H1 (cell line): Measurements from ENCODE around the gene F10. TPM values are rescaled to one million over a fixed set of nuclear protein-coding genes. Genes with fewer than 3 reads are reported as not detected.

Experiments
- CTCF ChIA-PET: fragments of 300-600 bp; sonication (Branson Sonifier 250); formaldehyde crosslinking; loops from one replicate; lab custom pipeline; 2021; ENCODE audit not compliant: partially characterized antibody; lab: Charles Lee
- POLR2A ChIA-PET: fragments of 300-600 bp; sonication (Branson Sonifier 250); formaldehyde crosslinking; loops from one replicate; lab custom pipeline; 2021; ENCODE audit warnings: inconsistent platforms; ENCODE audit not compliant: partially characterized antibody; lab: Charles Lee
- DNase-seq, 2 experiments: peaks; one replicate each; pipeline versions ENCODE4 v3.0.0 to v3.0.0-alpha.2; 2010 to 2022; ENCODE audit warnings: low spot score in 2 of 2, low read depth in 1 of 2, mixed read lengths in 1 of 2
- FAIRE-seq: peaks from 2 replicates; lab custom pipeline; 2011; peaks lifted over from hg19 to GRCh38; lab: Jason Lieb, UNC
- H2AFZ ChIP-seq: 2 replicates; pipeline ENCODE4 v1.8.1; 2012; ENCODE audit warnings: low read length, inconsistent platforms
- H2AK5ac ChIP-seq: 2 replicates; pipeline ENCODE4 v1.6.1; 2013; ENCODE audit warnings: low read depth, low read length
- H2BK120ac ChIP-seq: replicated peaks from 2 replicates; pipeline ENCODE3; 2013; ENCODE audit warnings: low read depth, low read length, inconsistent platforms
- H2BK12ac ChIP-seq: 2 replicates; pipeline ENCODE4 v1.6.1; 2013; ENCODE audit warnings: low read depth, low read length
- H2BK15ac ChIP-seq: 2 replicates; pipeline ENCODE4 v1.6.1; 2013; ENCODE audit warnings: low read length
- H2BK20ac ChIP-seq: 2 replicates; pipeline ENCODE4 v1.6.1; 2013; ENCODE audit warnings: low read length
- H2BK5ac ChIP-seq: 2 replicates; pipeline ENCODE4 v1.6.1; 2013; ENCODE audit warnings: low read depth, low read length
- H3K14ac ChIP-seq: 2 replicates; pipeline ENCODE4 v1.6.1; 2013; ENCODE audit warnings: inconsistent platforms; ENCODE audit not compliant: insufficient read length
- H3K18ac ChIP-seq: 2 replicates; pipeline ENCODE4 v1.6.1; 2013; ENCODE audit warnings: low read length; ENCODE audit errors: extremely low read depth
- H3K23ac ChIP-seq: 2 replicates; pipeline ENCODE4 v1.6.1; 2013; ENCODE audit warnings: inconsistent platforms; ENCODE audit not compliant: insufficient read length
- H3K23me2 ChIP-seq: 2 replicates; pipeline ENCODE4 v1.6.1; 2013; ENCODE audit warnings: low read depth, low read length
- H3K27ac ChIP-seq: 2 replicates; pipeline ENCODE4 v1.6.1; 2011; ENCODE audit warnings: low read depth, low read length, inconsistent platforms
- H3K27me3 ChIP-seq, 4 experiments: replicated peaks in 1 of 4; 1 replicate in 1 of 4; 2 replicates in 3 of 4; pipeline versions ENCODE4 v1.6.1 to v1.8.1; 2011 to 2013; ENCODE audit warnings: low read length in 3 of 4, mild to moderate bottlenecking in 3 of 4, inconsistent platforms in 2 of 4, mixed read lengths in 2 of 4, moderate library complexity in 1 of 4; ENCODE audit not compliant: control insufficient read depth in 3 of 4, insufficient read depth in 3 of 4; ENCODE audit errors: extremely low read depth in 1 of 4
- H3K36me3 ChIP-seq, 4 experiments: 2 replicates each; pipeline versions ENCODE4 v1.6.1 to v1.8.1; 2011 to 2013; ENCODE audit warnings: mild to moderate bottlenecking in 4 of 4, low read length in 3 of 4, moderate library complexity in 2 of 4, control low read depth in 1 of 4, inconsistent platforms in 1 of 4; ENCODE audit not compliant: insufficient read depth in 4 of 4, control insufficient read depth in 2 of 4
- H3K4ac ChIP-seq: replicated peaks from 2 replicates; pipeline ENCODE3; 2013; ENCODE audit warnings: low read length, low read depth, mixed read lengths, inconsistent platforms; ENCODE audit not compliant: insufficient read length
- H3K4me1 ChIP-seq, 4 experiments: replicated peaks in 1 of 4; 1 replicate in 1 of 4; 2 replicates in 3 of 4; pipeline versions ENCODE4 v1.6.1 to v1.8.1; 2011 to 2013; ENCODE audit warnings: low read length in 3 of 4, inconsistent platforms in 2 of 4, mixed read lengths in 1 of 4; ENCODE audit not compliant: insufficient read depth in 4 of 4, control insufficient read depth in 3 of 4
- H3K4me2 ChIP-seq, 2 experiments: 2 replicates each; pipeline versions ENCODE4 v1.6.1 to v1.8.1; 2011 to 2013; ENCODE audit warnings: low read depth in 2 of 2, low read length in 2 of 2, control low read depth in 1 of 2, inconsistent platforms in 1 of 2, mild to moderate bottlenecking in 1 of 2; ENCODE audit not compliant: insufficient read depth in 1 of 2
- H3K4me3 ChIP-seq, 4 experiments: fragments of 200-600, 300-600 bp in 1 of 4; sonication (generic), shearing (Covaris generic), sonication (Bioruptor Twin) in 1 of 4; 2 replicates each; pipeline versions ENCODE4 v1.5.1 to v1.8.1; 2011 to 2016; ENCODE audit warnings: low read length in 4 of 4, low read depth in 3 of 4, control low read depth in 2 of 4, inconsistent platforms in 2 of 4, mild to moderate bottlenecking in 2 of 4, mixed read lengths in 1 of 4, moderate library complexity in 1 of 4; ENCODE audit not compliant: insufficient read depth in 2 of 4; ENCODE audit errors: extremely low read depth in 1 of 4
- H3K56ac ChIP-seq: replicated peaks from 2 replicates; pipeline ENCODE3; 2013; ENCODE audit warnings: low read depth, mild to moderate bottlenecking, mixed read lengths, low read length, inconsistent platforms; ENCODE audit not compliant: insufficient read length
- H3K79me1 ChIP-seq: 2 replicates; pipeline ENCODE4 v1.6.1; 2013; ENCODE audit warnings: low read depth, low read length, control low read depth
- H3K79me2 ChIP-seq, 2 experiments: 2 replicates each; pipeline versions ENCODE4 v1.6.1 to v1.8.1; 2012 to 2013; ENCODE audit warnings: low read length in 2 of 2, mild to moderate bottlenecking in 2 of 2, inconsistent platforms in 1 of 2; ENCODE audit not compliant: insufficient read depth in 2 of 2, control insufficient read depth in 1 of 2
- H3K9ac ChIP-seq, 4 experiments: replicated peaks in 1 of 4; 1 replicate in 1 of 4; 2 replicates in 3 of 4; pipeline versions ENCODE4 v1.6.1 to v1.8.1; 2011 to 2013; ENCODE audit warnings: low read depth in 3 of 4, low read length in 3 of 4, control low read depth in 2 of 4, mild to moderate bottlenecking in 2 of 4, moderate library complexity in 2 of 4, inconsistent platforms in 1 of 4; ENCODE audit errors: extremely low read depth in 1 of 4
- H3K9me3 ChIP-seq, 2 experiments: 2 replicates each; pipeline versions ENCODE4 v1.6.1 to v1.8.1; 2012 to 2013; ENCODE audit warnings: mild to moderate bottlenecking in 2 of 2, moderate library complexity in 2 of 2, control low read depth in 1 of 2, inconsistent platforms in 1 of 2, low read depth in 1 of 2, low read length in 1 of 2, mixed read lengths in 1 of 2; ENCODE audit not compliant: insufficient read depth in 2 of 2
- H4K20me1 ChIP-seq, 2 experiments: replicated peaks in 1 of 2; 2 replicates each; pipeline versions ENCODE3 to v1.8.1; 2011 to 2013; ENCODE audit warnings: inconsistent platforms in 2 of 2, low read length in 2 of 2, mild to moderate bottlenecking in 1 of 2; ENCODE audit not compliant: insufficient read depth in 2 of 2, control insufficient read depth in 1 of 2
- H4K5ac ChIP-seq: 2 replicates; pipeline ENCODE4 v1.6.1; 2013; ENCODE audit warnings: low read length, low read depth, mixed read lengths, inconsistent platforms; ENCODE audit not compliant: insufficient read length
- H4K8ac ChIP-seq: 2 replicates; pipeline ENCODE4 v1.8.0; 2013; ENCODE audit warnings: mild to moderate bottlenecking, moderate library complexity, low read length, inconsistent platforms; ENCODE audit not compliant: insufficient read depth; ENCODE audit errors: extremely low read depth
- H4K91ac ChIP-seq: replicated peaks from 2 replicates; pipeline ENCODE3; 2013; ENCODE audit warnings: low read length, mixed read lengths, inconsistent platforms; ENCODE audit not compliant: insufficient read length
- POU5F1 ChIP-seq: IDR thresholded peaks from 2 replicates; pipeline ENCODE4 v1.6.1; 2011; ENCODE audit warnings: low read depth, mild to moderate bottlenecking, low read length, moderate library complexity
- SIX5 ChIP-seq: IDR thresholded peaks from 2 replicates; pipeline ENCODE4 v1.6.1; 2011; ENCODE audit warnings: mild to moderate bottlenecking, low read depth, low read length
- SP4 ChIP-seq: IDR thresholded peaks from 2 replicates; pipeline ENCODE4 v1.6.1; 2012; ENCODE audit warnings: low read length, inconsistent platforms
- TEAD4 ChIP-seq: IDR thresholded peaks from 2 replicates; pipeline ENCODE4 v1.6.1; 2012; ENCODE audit warnings: low read depth, low read length, inconsistent platforms, mixed read lengths
- WGBS, 2 experiments: shearing (Covaris generic) in 1 of 2; methylation state at CpG; one replicate each; pipeline versions ENCODE4 v1.1.6 to v1.1.7; 2013 to 2015; ENCODE audit warnings: low lambda C conversion rate in 2 of 2, mixed read lengths in 2 of 2, inconsistent platforms in 1 of 2, low coverage in 1 of 2, missing lambda C conversion rate in 1 of 2; ENCODE audit not compliant: insufficient replicate concordance in 2 of 2, insufficient coverage in 1 of 2, insufficient read length in 1 of 2; ENCODE audit errors: extremely low coverage in 1 of 2, missing lambda C conversion rate in 1 of 2; 5-methylcytosine and 5-hydroxymethylcytosine counted together
- polyA plus RNA-seq, 7 experiments: library from polyadenylated mRNA; depleted of rRNA in 3 of 7; stranded (reverse) in 5 of 7; unstranded in 2 of 7; fragments of >200 nt in 5 of 7; fragments of 200-250 nt in 2 of 7; gene quantifications; 1 replicate in 5 of 7; 2 replicates in 1 of 7; 4 replicates in 1 of 7; pipeline versions ENCODE4 v1.2.1 to v1.2.3, GENCODE V29; 2011 to 2013; ENCODE audit warnings: missing spikeins in 2 of 7, mixed read lengths in 2 of 7
- total RNA-seq: library from RNA; stranded (reverse); fragmentation: NEBNext Ultra II Directional; extraction: Animal tissue kit (Norgen Biotek cat#: 25700); gene quantifications from 2 replicates; pipeline ENCODE4 v1.2.1, GENCODE V29; 2021

The F10 gene
- total and polyA plus RNA-seq, 2 of the 8 experiments (the other 6 are each of a cell fraction or from before 2014, with no cell fraction given), result 2.0 to 4.2 TPM

- Histone ChIP-seq H3K27ac (no peak overlapping the region), H2AFZ (no peak overlapping the region), H4K5ac (no peak overlapping the region), H2BK5ac (no peak overlapping the region), H3K27me3 (no peaks in the 10 kb centered on the region), H3K23ac (no peak overlapping the region), H2AK5ac (no peak overlapping the region), H2BK20ac (no peak overlapping the region), H2BK12ac (0 out of 2 replicates have a peak overlapping the region, but pooled peaks have one; percentile 50), H3K56ac (no peak overlapping the region), H3K9me3 (no peaks in the 10 kb centered on the region), H3K79me2 (no peaks in the 10 kb centered on the region), H3K9ac (no peak overlapping the region), H3K4me3 (no peak overlapping the region), H4K20me1 (no peaks in the 10 kb centered on the region), H3K23me2 (no peaks in the 10 kb centered on the region), H3K79me1 (no peaks in the 10 kb centered on the region), H3K4ac (no peak overlapping the region), H3K4me1 (no peaks in the 10 kb centered on the region; a peak in 1 of 7 replicates), H3K14ac (no peak overlapping the region), H3K4me2 (no peak overlapping the region), H4K91ac (no peak overlapping the region), H3K36me3 (no peaks in the 10 kb centered on the region), H2BK120ac (no peak overlapping the region), H3K18ac (no peak overlapping the region), H2BK15ac (no peak overlapping the region), H4K8ac (peak overlapping the region; percentile 63; the same call in 1 of the 2 replicates)
- ChIA-PET CTCF (interaction anchor here (0.6 to 1.5 kb wide), 7 partner anchors 12 to 478 kb away, joined by 3 to 6 read pairs (median 3); no protein-coding TSS in a partner anchor), POLR2A (interaction anchor here (0.6 kb wide), 1 partner anchor 120 kb away, joined by 3 read pairs; no protein-coding TSS in a partner anchor)
- FAIRE-seq, result no peak
- peak in 1 of 2 experiments; percentile 48 for DNase-seq
- WGBS, 2 experiments, result 93% methylated on average over 37 of the region's 39 CpGs; no CpG with 5 or more reads in 1 of the 2 experiments
- 0 out of 2 replicates have a peak, but pooled peaks have one; percentile 7 for TF ChIP-seq TEAD4
- no peak for TF ChIP-seq POU5F1
- no peak for TF ChIP-seq SP4
- TF ChIP-seq SIX5, result no peak
- TF ChIP-seq, all 59 proteins: peak for 1
Measured at GRCh38 chr13:113143466-113144254, 21.1 kb downstream of the F10 start.
